ENCODE results near the gene PQBP1. TPM values are rescaled to one million over a fixed set of nuclear protein-coding genes. Genes with fewer than 3 reads are reported as not detected.

PQBP1 gene
- total and polyA plus RNA-seq, 12 donors = 41.2 to 127 (median 55.3) TPM

DNA sequence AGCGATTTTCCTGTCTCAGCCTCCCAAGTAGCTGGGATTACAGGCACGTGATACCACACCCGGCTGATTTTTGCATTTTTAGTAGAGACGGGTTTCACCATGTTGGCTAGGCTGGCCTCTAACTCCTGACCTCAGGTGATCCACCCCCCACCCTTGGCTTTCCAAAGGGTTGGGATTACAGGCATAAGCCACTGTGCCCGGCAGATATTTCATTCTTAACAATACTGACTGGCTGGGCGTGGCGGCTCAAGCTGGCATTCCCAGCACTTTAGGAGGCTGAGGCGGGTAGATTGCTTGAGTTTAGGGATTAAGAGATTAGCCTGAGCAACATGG lies 1.3 kb downstream of the PQBP1 start:
- no peak overlapping the region for H3K4me3 ChIP-seq
- TF ChIP-seq, protein P1, sequence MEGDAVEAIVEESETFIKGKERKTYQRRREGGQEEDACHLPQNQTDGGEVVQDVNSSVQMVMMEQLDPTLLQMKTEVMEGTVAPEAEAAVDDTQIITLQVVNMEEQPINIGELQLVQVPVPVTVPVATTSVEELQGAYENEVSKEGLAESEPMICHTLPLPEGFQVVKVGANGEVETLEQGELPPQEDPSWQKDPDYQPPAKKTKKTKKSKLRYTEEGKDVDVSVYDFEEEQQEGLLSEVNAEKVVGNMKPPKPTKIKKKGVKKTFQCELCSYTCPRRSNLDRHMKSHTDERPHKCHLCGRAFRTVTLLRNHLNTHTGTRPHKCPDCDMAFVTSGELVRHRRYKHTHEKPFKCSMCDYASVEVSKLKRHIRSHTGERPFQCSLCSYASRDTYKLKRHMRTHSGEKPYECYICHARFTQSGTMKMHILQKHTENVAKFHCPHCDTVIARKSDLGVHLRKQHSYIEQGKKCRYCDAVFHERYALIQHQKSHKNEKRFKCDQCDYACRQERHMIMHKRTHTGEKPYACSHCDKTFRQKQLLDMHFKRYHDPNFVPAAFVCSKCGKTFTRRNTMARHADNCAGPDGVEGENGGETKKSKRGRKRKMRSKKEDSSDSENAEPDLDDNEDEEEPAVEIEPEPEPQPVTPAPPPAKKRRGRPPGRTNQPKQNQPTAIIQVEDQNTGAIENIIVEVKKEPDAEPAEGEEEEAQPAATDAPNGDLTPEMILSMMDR (IDR thresholded peaks at IDR 0.05) = no peak
- peaks cover 0 to 24% (median 5%) of the 10 kb centered on the region in 9 donors for H3K4me1 ChIP-seq
- H3K27me3 ChIP-seq = no peaks in the 10 kb centered on the region
- peaks cover 0 to 56% (median 0%) of the 10 kb centered on the region in 9 donors for H3K36me3 ChIP-seq
- 86 to 93% methylated on average over 7 to 8 of the region's 8 CpGs for WGBS, 2 donors
- intact Hi-C loops (cut with DNase I) = loop anchor here in 2 of 10 donors (5.0 to 10.0 kb wide), 2 partner anchors 97 to 254 kb away; partner anchors contain the start of gene HDAC6 (in 2 of the 2)
- H3K27ac ChIP-seq = no peak overlapping the region
- no peak for ATAC-seq
- DNase-seq = no peak
- peaks cover 0 to 17% (median 0%) of the 10 kb centered on the region in 11 donors for H3K9me3 ChIP-seq

- H3K36me3 ChIP-seq = peaks cover 0 to 65% (median 0%) of the 10 kb centered on the region in 9 donors
- intact Hi-C loops (cut with DNase I) = loop anchor here in 1 of 10 donors (10.0 kb wide), 1 partner anchor 96 kb away; the partner anchor contains the start of gene HDAC6
- H3K27ac ChIP-seq = no peak overlapping the region
- peaks cover 0 to 24% (median 5%) of the 10 kb centered on the region in 9 donors for H3K4me1 ChIP-seq
- H3K9me3 ChIP-seq = peaks cover 0 to 17% (median 0%) of the 10 kb centered on the region in 11 donors
- H3K27me3 ChIP-seq = no peaks in the 10 kb centered on the region
- TF ChIP-seq, protein P1 (IDR thresholded peaks at IDR 0.05) = no peak
- no peak for ATAC-seq
- WGBS, 2 donors = 89 to 92% methylated on average over 7 of the region's 7 CpGs
- H3K4me3 ChIP-seq = no peak overlapping the region
- no peak for DNase-seq
Measured at GRCh38 chrX:48901069-48901468, 3.3 kb downstream of the PQBP1 start.

- Histone ChIP-seq H3K27ac (no peak overlapping the region), H3K27me3 (no peaks in the 10 kb centered on the region), H3K4me3 (no peak overlapping the region), H3K36me3 (peaks cover 0 to 73% (median 0%) of the 10 kb centered on the region in 9 donors), H3K4me1 (peaks cover 0 to 17% (median 5%) of the 10 kb centered on the region in 9 donors), H3K9me3 (peaks cover 0 to 13% (median 0%) of the 10 kb centered on the region in 11 donors)
- ATAC-seq (no peak), DNase-seq (no peak)
- WGBS, 2 donors = 92 to 95% methylated on average over 20 of the region's 20 CpGs
- TF ChIP-seq, protein P1 (IDR thresholded peaks at IDR 0.05) = no peak
- intact Hi-C loops (cut with DNase I) = loop anchor here in 1 of 10 donors (10.0 kb wide), 1 partner anchor 97 kb away; the partner anchor contains the start of gene HDAC6
Measured at GRCh38 chrX:48902135-48902534, 4.4 kb downstream of the PQBP1 start.

GRCh38 chrX:48902776-48903175 lies 5.0 kb downstream of the PQBP1 start:
- H3K4me1 ChIP-seq = peaks cover 0 to 17% (median 5%) of the 10 kb centered on the region in 9 donors
- ATAC-seq (no peak), DNase-seq (no peak)
- WGBS, 2 donors = 75 to 87% methylated on average over 13 to 14 of the region's 14 CpGs
- peaks cover 0 to 79% (median 0%) of the 10 kb centered on the region in 9 donors for H3K36me3 ChIP-seq
- TF ChIP-seq, protein P1 (IDR thresholded peaks at IDR 0.05) = no peak
- H3K27me3 ChIP-seq = no peaks in the 10 kb centered on the region
- H3K9me3 ChIP-seq = peaks cover 0 to 6% (median 0%) of the 10 kb centered on the region in 11 donors
- H3K27ac ChIP-seq = no peak overlapping the region
- no peak overlapping the region for H3K4me3 ChIP-seq
- intact Hi-C loops (cut with DNase I) = loop anchor here in 1 of 10 donors (10.0 kb wide), 1 partner anchor 98 kb away; the partner anchor contains the start of gene HDAC6
